Fibroblast of villous mesenchyme (primary cell): Measurements from ENCODE around the gene RNF187. TPM values are rescaled to one million over a fixed set of nuclear protein-coding genes. Genes with fewer than 3 reads are reported as not detected.
"Not testable (repeated sequence)": the region's sequence is repeated elsewhere in the genome, so short reads cannot be mapped to it uniquely, and the experiment has no call there.

ENCODE experiments used
- DNase-seq: peaks from one replicate; pipeline ENCODE4 v3.0.0-alpha.2; 2010; ENCODE audit warnings: low read depth
- H3K4me3 ChIP-seq: 2 replicates; pipeline ENCODE4 v1.5.1; 2011; ENCODE audit warnings: low read depth, mild to moderate bottlenecking, low read length
- total RNA-seq: library from RNA; depleted of rRNA; stranded (reverse); fragments of >200 nt; gene quantifications from 2 replicates; pipeline ENCODE4 v1.2.3, GENCODE V29; 2012
- TF ChIP-seq, protein P1 (sequence below): IDR thresholded peaks from 2 replicates; pipeline ENCODE4 v1.5.1; 2012; ENCODE audit warnings: low read depth, mild to moderate bottlenecking, low read length; ENCODE audit not compliant: insufficient read depth

The RNF187 gene
- total RNA-seq, 1 donor: 41.9 TPM

DNA sequence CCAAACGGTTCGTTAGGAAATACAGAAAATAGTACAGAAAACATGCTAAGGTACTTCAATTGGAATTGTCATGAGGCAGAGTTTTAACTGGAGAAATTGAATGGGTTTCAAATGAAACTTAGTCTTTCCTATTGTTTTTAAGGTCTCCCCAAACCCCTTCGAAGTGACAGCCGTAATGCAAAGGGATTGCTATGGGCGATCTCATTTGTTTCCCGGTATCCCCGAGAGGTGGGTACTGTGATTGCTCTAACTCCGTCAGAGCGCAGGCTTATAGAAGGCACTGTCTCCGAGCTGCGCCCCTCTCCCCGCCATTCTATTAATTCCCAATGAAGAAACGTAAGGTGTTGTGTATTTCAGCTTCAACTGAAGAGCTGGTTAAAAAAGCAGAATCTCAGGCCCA lies 22.0 kb upstream of the RNF187 start:
- peak overlapping the region; percentile 51 for H3K4me3 ChIP-seq
- no peak for DNase-seq

DNA sequence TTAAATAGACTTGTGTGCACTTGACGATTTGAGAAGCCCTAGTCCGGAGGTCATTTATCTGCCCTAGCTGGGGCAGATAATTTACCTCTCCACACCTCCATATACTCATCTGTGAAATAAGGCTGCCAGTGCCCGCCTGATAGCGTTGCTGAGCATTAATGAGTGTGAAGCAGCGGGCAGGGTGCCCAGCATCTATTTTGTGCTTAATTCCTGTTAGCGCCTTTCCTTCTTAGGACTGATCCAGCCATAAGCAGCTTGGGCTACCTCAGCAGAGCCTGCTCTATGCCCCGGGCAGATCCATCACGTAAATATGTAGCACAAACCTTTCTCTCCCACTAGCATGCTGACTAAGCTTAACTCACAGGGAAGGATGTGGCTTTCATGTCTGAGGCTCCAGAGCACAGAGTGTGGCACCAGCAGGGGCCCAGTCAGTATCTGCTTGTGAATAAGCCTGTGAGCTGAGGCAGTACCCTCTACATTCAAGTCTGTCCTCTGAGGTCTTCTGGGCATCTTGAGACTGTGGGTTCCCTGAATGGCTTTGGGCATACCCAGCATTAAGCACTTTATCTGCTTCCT lies 21.5 kb upstream of the RNF187 start:
- H3K4me3 ChIP-seq: no peak overlapping the region
- no peak for DNase-seq
- TF ChIP-seq, protein P1, sequence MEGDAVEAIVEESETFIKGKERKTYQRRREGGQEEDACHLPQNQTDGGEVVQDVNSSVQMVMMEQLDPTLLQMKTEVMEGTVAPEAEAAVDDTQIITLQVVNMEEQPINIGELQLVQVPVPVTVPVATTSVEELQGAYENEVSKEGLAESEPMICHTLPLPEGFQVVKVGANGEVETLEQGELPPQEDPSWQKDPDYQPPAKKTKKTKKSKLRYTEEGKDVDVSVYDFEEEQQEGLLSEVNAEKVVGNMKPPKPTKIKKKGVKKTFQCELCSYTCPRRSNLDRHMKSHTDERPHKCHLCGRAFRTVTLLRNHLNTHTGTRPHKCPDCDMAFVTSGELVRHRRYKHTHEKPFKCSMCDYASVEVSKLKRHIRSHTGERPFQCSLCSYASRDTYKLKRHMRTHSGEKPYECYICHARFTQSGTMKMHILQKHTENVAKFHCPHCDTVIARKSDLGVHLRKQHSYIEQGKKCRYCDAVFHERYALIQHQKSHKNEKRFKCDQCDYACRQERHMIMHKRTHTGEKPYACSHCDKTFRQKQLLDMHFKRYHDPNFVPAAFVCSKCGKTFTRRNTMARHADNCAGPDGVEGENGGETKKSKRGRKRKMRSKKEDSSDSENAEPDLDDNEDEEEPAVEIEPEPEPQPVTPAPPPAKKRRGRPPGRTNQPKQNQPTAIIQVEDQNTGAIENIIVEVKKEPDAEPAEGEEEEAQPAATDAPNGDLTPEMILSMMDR: no peak

More for the DNA sequence above, 22.0 kb upstream of the RNF187 start:
- TF ChIP-seq, protein P1: no peak

DNA sequence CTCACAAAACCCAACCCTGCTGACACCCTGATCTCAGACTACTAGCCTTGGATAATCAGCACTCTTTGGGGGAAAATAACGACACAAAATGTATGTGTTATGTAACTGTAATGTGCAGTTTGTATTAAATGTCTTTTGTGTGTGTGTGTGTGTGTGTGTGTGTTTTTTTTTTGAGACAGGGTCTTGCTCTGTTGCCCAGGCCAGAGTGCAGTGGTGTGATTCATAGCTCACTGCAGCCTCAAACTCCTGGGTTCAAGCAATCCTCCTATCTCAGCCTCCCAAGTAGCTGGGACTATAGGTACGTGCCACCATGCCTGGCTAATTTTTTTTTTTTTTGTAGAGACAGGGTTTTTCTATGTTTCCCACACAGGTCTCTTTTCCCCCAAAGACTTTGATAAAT lies 19.0 kb upstream of the RNF187 start:
- H3K4me3 ChIP-seq, DNase-seq: not testable (repeated sequence)

DNA sequence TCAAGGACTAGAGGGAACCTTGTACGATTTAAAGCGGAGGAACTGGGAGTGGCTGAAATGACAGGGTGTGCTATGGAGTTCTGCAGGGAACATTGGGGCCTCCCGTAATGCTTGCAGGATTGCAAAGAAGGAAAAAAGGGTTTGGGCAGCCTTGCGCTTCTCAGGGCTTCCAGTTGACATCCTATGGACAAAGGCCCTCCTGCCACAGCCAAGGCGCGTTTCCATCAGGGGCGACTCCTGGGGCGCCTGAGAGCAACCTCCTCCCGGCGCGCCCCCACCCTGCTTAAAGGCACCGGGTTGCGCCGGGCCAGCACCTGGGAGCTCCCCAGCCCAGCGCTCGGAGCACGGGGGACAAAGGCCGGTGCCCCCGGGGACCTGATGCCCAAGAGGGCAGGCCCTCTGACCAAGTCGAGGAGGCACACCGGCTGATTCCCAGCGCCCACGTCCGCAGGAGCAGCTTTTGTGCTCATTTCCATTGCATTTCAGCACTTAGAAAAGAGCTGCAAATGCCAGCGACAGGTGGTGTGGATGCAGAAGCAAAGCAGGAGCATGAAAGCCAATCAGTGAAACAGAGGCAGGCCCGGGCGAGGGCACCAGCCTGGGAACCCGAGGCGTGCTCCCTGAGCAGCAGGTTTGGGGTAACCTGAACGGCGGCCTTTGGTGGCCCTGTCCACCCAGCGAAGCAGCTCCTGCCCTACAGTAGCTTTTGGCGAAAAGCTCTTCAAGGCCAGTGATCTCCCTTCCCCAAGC lies 17.6 kb upstream of the RNF187 start:
- TF ChIP-seq, protein P1: no peak

DNA sequence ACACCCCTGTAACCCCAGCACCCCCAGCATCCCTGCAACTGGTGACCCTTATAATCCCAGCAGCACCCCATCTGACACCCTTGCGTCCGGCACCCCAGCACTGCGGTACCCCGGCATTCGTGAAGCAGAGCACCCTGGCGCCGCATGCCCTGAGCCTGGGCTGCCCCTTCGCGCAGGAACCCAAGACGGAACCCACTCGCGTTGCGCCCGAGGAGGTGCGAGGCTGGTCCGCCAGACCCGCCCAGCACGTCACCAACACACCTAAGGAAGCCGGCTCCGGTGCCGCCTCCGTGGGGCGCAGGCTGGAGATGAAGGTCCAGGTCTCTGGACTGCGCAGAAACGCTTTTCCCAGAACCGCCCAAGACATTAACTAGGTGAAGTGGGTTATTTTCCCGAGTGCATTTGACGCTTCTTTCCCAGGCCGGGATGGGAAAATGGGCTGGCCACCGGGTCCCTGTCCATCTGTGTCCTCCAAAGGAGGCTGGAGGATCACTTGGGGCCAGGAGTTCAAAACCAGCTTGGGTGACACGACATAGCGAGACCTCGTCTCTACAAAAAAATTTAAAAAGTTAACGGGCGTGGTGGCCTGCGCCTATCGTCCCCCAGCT lies 15.9 kb upstream of the RNF187 start:
- no peak overlapping the region for H3K4me3 ChIP-seq
- TF ChIP-seq, protein P1: no peak
- no peak for DNase-seq

More for the DNA sequence above, 17.6 kb upstream of the RNF187 start:
- no peak for DNase-seq
- H3K4me3 ChIP-seq: no peak overlapping the region

DNA sequence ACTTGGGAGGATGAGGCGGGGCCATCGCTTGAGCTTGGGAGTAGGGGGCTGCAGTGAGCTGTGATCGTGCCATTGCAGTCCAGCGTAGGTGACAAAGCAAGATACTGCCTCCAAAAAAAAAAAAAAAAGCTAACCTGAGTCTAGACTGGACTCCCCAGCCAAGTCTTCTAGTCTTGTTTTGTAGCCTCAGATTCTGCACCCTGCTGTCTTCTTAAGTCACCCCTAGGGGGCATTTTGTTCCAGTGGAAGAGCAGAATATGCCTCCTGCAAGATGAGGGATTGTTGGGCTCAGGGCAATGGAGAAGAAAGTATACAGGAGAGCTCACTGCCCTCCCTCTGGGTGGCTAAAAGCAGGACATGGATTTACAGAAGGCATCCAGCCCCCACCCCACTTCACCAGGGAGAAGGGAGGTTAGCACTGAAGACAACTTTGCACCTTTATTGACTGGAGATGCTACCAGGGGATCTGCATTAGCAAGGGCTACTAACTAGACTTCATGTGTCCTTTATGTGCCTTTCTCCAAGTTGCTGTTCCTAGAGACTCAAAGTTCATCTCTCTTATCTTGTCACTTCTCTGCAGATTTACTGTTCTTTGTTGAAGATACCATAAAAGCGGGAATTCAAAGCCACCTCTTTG lies 15.3 kb upstream of the RNF187 start:
- peak; percentile 68 for DNase-seq
- H3K4me3 ChIP-seq: no peak overlapping the region
- TF ChIP-seq, protein P1: peak; percentile 66

DNA sequence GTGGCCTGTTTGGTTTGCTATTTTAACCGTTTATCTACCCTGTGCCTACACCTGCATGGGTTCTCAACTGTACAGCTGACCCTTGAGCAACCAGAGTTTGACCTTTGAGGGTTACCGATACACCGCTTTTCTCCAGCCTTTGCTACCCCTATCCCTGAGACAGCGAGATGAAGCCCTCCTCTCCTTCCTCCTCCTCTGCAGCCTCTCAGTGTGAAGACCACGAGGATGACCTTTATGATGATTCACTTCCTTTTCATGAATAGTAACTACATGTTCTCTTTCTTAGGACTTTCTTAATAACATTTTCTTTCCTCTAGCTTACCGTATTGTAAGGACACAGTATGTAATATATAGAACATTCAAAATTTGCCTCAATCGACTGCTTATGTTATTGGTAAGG lies 14.5 kb upstream of the RNF187 start:
- peak; percentile 55 for DNase-seq

More for the DNA sequence above, 14.5 kb upstream of the RNF187 start:
- no peak overlapping the region for H3K4me3 ChIP-seq
- TF ChIP-seq, protein P1: no peak
